ENCODE data around the gene KCNA3.

DNA sequence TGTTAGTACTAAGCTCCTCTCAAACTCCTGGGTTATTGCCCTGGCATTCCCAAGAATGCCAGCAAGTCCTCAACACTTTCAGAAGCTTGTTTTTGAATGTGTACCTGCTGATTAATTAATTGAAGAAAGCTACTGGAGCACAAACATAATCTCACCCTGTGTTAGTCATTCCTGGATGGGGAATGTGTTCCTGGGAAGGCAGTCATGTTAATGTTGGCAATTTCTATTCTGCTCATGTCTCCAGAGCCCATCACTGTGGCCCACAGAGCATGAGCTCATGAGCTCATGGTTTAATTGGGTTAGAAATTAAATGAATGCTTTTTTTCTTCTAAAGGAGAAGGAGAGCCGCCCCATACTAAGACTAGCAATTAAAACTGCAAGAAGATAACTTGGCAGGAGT, 31.9 kb upstream of the KCNA3 start:
- TF ChIP-seq POLR2AphosphoS5 (IDR thresholded peaks at IDR 0.05; ENCODE audit: low read depth, low read length) (no peak), SIN3A (IDR thresholded peaks at IDR 0.05; ENCODE audit: borderline replicate concordance, insufficient read depth, low read length) (no peak), TAF1 (IDR thresholded peaks at IDR 0.05; ENCODE audit: borderline replicate concordance, insufficient read depth, low read length) (no peak), FOXP2 (optimal IDR thresholded peaks at IDR 0.05; ENCODE audit: borderline replicate concordance, extremely low read depth, extremely low read length, insufficient read depth) (no peak)
- TF ChIP-seq, protein P1, sequence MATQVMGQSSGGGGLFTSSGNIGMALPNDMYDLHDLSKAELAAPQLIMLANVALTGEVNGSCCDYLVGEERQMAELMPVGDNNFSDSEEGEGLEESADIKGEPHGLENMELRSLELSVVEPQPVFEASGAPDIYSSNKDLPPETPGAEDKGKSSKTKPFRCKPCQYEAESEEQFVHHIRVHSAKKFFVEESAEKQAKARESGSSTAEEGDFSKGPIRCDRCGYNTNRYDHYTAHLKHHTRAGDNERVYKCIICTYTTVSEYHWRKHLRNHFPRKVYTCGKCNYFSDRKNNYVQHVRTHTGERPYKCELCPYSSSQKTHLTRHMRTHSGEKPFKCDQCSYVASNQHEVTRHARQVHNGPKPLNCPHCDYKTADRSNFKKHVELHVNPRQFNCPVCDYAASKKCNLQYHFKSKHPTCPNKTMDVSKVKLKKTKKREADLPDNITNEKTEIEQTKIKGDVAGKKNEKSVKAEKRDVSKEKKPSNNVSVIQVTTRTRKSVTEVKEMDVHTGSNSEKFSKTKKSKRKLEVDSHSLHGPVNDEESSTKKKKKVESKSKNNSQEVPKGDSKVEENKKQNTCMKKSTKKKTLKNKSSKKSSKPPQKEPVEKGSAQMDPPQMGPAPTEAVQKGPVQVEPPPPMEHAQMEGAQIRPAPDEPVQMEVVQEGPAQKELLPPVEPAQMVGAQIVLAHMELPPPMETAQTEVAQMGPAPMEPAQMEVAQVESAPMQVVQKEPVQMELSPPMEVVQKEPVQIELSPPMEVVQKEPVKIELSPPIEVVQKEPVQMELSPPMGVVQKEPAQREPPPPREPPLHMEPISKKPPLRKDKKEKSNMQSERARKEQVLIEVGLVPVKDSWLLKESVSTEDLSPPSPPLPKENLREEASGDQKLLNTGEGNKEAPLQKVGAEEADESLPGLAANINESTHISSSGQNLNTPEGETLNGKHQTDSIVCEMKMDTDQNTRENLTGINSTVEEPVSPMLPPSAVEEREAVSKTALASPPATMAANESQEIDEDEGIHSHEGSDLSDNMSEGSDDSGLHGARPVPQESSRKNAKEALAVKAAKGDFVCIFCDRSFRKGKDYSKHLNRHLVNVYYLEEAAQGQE (IDR thresholded peaks at IDR 0.05; ENCODE audit: insufficient read depth in 1 of 2, low read depth in 2 of 2, low read length in 2 of 2) = no peak

Data from PFSK-1 (cell line).